Peyer's patch (tissue), 4 donors: Measurements from ENCODE around the gene ETV2.

Source experiments
- CTCF ChIP-seq, 6 experiments: fragments of 450-650 bp in 4 of 6; fragments of 200-600 bp in 2 of 6; sonication (generic) in 1 of 6; IDR thresholded peaks; one replicate each; pipeline ENCODE4 v1.5.1; 2017 to 2019; ENCODE audit warnings: antibody characterized with exemption in 6 of 6, mild to moderate bottlenecking in 3 of 6, moderate library complexity in 1 of 6
- POLR2A ChIP-seq, 2 donors: fragments of 450-650 bp; IDR thresholded peaks; one replicate each; pipeline ENCODE4 v1.5.1; 2017; ENCODE audit warnings: antibody characterized with exemption in 2 of 2, mild to moderate bottlenecking in 2 of 2, moderate library complexity in 2 of 2

DNA sequence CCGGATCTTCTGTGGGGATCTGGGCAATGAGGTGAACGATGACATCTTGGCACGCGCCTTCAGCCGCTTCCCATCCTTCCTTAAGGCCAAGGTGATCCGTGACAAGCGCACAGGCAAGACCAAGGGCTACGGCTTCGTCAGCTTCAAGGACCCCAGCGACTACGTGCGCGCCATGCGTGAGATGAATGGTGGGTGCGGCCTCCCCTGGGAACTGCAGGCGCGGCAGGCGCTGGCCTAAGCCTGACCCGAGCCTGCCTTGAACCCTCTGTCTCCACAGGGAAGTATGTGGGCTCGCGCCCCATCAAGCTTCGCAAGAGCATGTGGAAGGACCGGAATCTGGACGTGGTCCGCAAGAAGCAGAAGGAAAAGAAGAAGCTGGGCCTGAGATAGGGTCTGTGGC, 4.4 kb upstream of the ETV2 start:
- TF ChIP-seq POLR2A (IDR thresholded peaks at IDR 0.05) = no peak
- no peak for TF ChIP-seq CTCF (IDR thresholded peaks at IDR 0.05)
